ENCODE measurements around the gene IFIT1B.

Gene IFIT1B

GRCh38 chr10:89362929-89363328 is 14.9 kb upstream of the IFIT1B start:
- peaks cover 32% of the 10 kb centered on the region for H3K4me1 Mint-ChIP-seq
- H3K4me3 Mint-ChIP-seq = no peak overlapping the region
- no peaks in the 10 kb centered on the region for H3K27me3 Mint-ChIP-seq
- H3K36me3 Mint-ChIP-seq = no peaks in the 10 kb centered on the region
- no peaks in the 10 kb centered on the region for H3K9me3 Mint-ChIP-seq
- no peak overlapping the region for H3K27ac Mint-ChIP-seq

- Mint-ChIP-seq H3K27me3 (no peaks in the 10 kb centered on the region), H3K4me1 (peaks cover 38% of the 10 kb centered on the region), H3K4me3 (no peak overlapping the region), H3K27ac (no peak overlapping the region), H3K36me3 (no peaks in the 10 kb centered on the region), H3K9me3 (no peaks in the 10 kb centered on the region)
Observed at GRCh38 chr10:89363729-89364442, 14.0 kb upstream of the IFIT1B start.

DNA sequence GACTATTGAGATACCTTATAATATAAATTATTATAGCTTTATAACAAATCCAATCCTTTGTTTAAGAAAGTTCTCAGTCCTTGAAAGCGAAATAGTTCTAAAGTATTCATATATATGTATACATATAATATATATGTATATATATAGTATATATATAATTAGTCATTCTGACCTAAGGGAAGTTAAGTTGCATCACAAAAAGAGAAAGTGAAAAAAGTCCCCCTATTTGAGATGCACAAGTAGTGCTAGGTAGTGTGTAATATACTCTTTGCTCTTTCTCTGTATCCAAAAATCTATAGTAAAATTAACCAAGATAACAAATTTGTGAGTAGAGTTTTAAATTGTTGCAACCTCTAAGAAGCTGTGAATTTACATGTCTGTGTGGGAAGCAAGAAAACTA is 13.3 kb upstream of the IFIT1B start:
- H3K4me1 Mint-ChIP-seq = peaks cover 44% of the 10 kb centered on the region
- H3K4me3 Mint-ChIP-seq = no peak overlapping the region
- no peaks in the 10 kb centered on the region for H3K9me3 Mint-ChIP-seq
- H3K27me3 Mint-ChIP-seq = no peaks in the 10 kb centered on the region
- H3K36me3 Mint-ChIP-seq = no peaks in the 10 kb centered on the region
- H3K27ac Mint-ChIP-seq = no peak overlapping the region

DNA sequence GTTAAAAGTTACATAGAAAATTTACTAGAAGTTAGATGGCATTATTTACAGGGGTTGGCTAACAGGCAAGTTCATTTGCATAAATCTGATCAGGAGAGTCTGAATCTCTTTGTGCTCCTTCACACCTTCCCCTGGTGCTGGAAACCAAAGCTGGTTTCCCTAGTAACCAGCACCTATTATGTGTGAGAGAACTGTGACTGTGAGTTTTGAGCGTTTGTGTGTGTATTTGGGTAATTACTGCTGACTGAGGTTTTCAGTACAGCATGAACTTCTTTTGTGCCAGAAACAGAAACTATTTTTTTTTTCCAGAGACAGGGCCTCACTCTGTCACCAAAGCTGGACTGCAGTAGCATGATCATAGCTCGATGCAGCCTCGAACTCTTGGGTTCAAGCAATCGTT is 10.3 kb upstream of the IFIT1B start:
- no peaks in the 10 kb centered on the region for H3K36me3 Mint-ChIP-seq
- H3K4me1 Mint-ChIP-seq = peaks cover 44% of the 10 kb centered on the region
- H3K27ac Mint-ChIP-seq = no peak overlapping the region
- no peak overlapping the region for H3K4me3 Mint-ChIP-seq
- H3K9me3 Mint-ChIP-seq = no peaks in the 10 kb centered on the region
- H3K27me3 Mint-ChIP-seq = no peaks in the 10 kb centered on the region

DNA sequence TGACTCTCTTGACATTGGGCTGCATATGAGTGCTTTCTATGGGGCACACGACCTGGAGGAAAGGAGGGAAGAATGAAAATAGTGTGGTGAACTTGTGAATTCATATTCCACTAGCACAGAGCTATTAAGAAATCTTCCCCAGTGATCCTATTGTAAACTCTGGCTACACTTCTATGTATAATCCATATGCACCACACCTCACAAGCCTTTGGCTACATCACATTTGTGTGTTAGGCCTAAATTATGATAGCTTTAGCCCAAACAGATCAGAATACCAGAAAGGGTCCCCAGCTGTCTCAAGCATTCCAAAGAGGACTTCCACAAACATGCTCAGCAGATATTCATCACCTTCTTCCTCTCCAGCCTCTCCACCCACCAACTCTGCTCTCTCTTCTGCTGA is 9.7 kb upstream of the IFIT1B start:
- H3K27me3 Mint-ChIP-seq = no peaks in the 10 kb centered on the region
- H3K36me3 Mint-ChIP-seq = no peaks in the 10 kb centered on the region
- peaks cover 38% of the 10 kb centered on the region for H3K4me1 Mint-ChIP-seq
- no peak overlapping the region for H3K4me3 Mint-ChIP-seq
- no peak overlapping the region for H3K27ac Mint-ChIP-seq
- H3K9me3 Mint-ChIP-seq = no peaks in the 10 kb centered on the region

- Mint-ChIP-seq H3K4me3 (no peak overlapping the region), H3K27me3 (no peaks in the 10 kb centered on the region), H3K36me3 (no peaks in the 10 kb centered on the region), H3K9me3 (no peaks in the 10 kb centered on the region), H3K27ac (no peak overlapping the region), H3K4me1 (peaks cover 30% of the 10 kb centered on the region)
Observed at GRCh38 chr10:89369156-89370105, 8.4 kb upstream of the IFIT1B start.

- Mint-ChIP-seq H3K9me3 (no peaks in the 10 kb centered on the region), H3K27ac (no peak overlapping the region), H3K4me3 (no peak overlapping the region)
Observed at GRCh38 chr10:89371079-89371478, 6.8 kb upstream of the IFIT1B start.

DNA sequence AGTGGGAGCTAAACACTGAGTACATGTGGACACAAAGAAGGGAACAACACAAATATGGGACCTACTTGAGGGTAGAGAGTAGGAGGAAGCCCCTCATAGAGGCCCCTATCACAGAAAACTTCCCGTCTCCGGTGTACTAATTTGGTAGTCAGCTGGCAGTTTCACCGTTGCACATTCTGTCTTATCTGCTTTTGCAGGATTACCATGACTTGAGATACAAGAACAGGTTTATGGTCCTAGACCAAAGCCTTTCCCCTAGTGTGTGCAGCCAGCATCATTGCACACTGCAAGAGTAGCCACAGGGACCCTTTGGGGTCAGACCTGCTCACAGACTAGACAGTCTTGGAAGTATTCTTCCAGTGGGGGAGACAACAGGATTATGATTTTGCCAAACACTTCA is 5.9 kb upstream of the IFIT1B start:
- H3K9me3 Mint-ChIP-seq = no peaks in the 10 kb centered on the region
- H3K27ac Mint-ChIP-seq = no peak overlapping the region
- H3K4me3 Mint-ChIP-seq = no peak overlapping the region
- no peaks in the 10 kb centered on the region for H3K36me3 Mint-ChIP-seq
- H3K27me3 Mint-ChIP-seq = no peaks in the 10 kb centered on the region
- peaks cover 22% of the 10 kb centered on the region for H3K4me1 Mint-ChIP-seq

More at GRCh38 chr10:89371079-89371478, 6.8 kb upstream of the IFIT1B start:
- no peaks in the 10 kb centered on the region for H3K36me3 Mint-ChIP-seq
- no peaks in the 10 kb centered on the region for H3K27me3 Mint-ChIP-seq
- peaks cover 22% of the 10 kb centered on the region for H3K4me1 Mint-ChIP-seq

- no peak overlapping the region for H3K27ac Mint-ChIP-seq
- peaks cover 6% of the 10 kb centered on the region for H3K4me1 Mint-ChIP-seq
- H3K9me3 Mint-ChIP-seq = no peaks in the 10 kb centered on the region
- H3K4me3 Mint-ChIP-seq = no peak overlapping the region
- no peaks in the 10 kb centered on the region for H3K27me3 Mint-ChIP-seq
- no peaks in the 10 kb centered on the region for H3K36me3 Mint-ChIP-seq
Observed at GRCh38 chr10:89373916-89374711, 3.7 kb upstream of the IFIT1B start.

GRCh38 chr10:89374713-89375141 is 3.1 kb upstream of the IFIT1B start:
- Mint-ChIP-seq H3K9me3 (no peaks in the 10 kb centered on the region), H3K36me3 (no peaks in the 10 kb centered on the region), H3K4me3 (no peak overlapping the region), H3K4me1 (peaks cover under 1% of the 10 kb centered on the region), H3K27me3 (no peaks in the 10 kb centered on the region), H3K27ac (no peak overlapping the region)

DNA sequence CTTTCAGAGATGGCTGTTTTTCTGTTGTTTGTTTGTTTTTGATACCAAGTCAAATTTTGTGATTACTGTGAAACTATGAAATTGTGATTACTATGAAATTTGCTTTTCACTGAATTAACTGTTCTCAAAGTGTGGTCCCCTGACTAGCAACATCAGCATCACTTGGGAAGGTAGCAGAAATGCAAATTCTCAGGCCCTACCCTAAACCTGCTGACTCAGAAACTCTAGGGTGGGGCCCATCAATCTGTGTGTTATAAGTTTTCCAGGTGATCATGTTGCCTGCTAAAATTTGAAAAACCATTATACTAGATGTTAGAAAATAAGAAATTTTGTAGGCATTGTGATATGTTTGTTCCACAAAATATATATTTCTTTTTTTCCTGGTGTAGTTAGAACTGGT is 1.2 kb downstream of the IFIT1B start:
- H3K27me3 Mint-ChIP-seq = no peaks in the 10 kb centered on the region
- no peak overlapping the region for H3K4me3 Mint-ChIP-seq
- H3K27ac Mint-ChIP-seq = no peak overlapping the region
- no peaks in the 10 kb centered on the region for H3K36me3 Mint-ChIP-seq
- H3K4me1 Mint-ChIP-seq = no peaks in the 10 kb centered on the region
- H3K9me3 Mint-ChIP-seq = no peaks in the 10 kb centered on the region

DNA sequence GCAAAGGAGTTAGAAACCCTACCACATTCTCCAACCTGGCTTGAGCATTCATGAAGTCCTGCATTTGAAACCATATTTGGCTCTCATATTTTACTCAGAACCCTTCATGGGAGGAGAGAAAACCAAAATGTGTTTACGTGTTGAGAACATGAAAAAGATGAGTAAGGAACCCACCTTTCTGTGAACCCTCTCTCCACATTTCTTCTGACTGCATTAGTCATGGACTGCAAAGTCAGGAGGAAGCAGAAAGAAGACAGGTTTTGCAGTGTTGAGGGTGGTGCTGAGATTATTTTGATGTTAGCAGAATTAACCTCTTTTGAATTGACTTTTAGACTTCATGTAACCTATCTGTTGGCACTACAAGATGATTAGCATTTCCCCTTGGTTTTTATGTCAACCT is 4.9 kb downstream of the IFIT1B start:
- no peaks in the 10 kb centered on the region for H3K36me3 Mint-ChIP-seq
- no peak overlapping the region for H3K4me3 Mint-ChIP-seq
- no peak overlapping the region for H3K27ac Mint-ChIP-seq
- no peaks in the 10 kb centered on the region for H3K27me3 Mint-ChIP-seq
- H3K9me3 Mint-ChIP-seq = no peaks in the 10 kb centered on the region
- H3K4me1 Mint-ChIP-seq = no peaks in the 10 kb centered on the region

DNA sequence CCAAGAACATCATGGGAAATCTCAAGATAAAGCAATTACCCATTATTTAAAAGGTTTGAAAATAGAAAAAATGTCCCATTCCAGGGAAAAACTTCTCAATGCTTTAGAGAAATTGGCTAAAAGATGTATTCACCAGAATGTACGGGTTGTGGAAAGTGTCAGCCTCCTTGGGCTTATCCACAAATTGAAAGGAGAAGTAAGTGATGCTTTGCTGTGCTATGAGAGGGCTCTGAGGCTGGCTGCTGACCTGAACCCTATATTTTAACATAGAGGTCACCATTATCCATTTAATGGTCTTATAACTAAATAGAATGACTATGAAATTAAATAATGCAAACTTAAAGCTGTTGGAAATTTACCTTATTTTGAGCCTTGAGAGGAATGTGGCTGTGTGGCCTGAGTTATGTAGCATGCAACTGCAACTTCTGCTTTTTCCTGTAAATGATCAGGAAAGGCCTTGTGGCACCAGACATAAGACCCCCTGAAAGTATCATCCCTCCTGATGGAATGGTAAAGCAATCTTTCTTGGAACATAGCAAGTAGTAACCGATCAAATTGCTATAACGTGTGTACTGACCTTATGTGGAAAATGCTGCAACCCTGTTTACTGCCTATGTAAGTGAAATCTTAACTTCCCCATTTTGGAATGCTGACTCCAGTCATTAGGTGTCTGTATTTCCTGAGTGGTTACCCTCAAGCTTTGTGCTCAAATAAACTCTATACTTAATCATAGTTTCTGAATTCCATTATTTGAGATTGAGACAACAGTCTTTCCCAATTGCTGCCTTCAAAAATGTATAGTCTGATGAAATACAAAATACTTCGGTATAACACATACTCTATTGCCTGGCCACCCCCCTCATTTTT is 6.9 kb downstream of the IFIT1B start:
- H3K9me3 Mint-ChIP-seq = no peaks in the 10 kb centered on the region
- no peaks in the 10 kb centered on the region for H3K36me3 Mint-ChIP-seq
- no peaks in the 10 kb centered on the region for H3K27me3 Mint-ChIP-seq
- no peak overlapping the region for H3K27ac Mint-ChIP-seq
- H3K4me3 Mint-ChIP-seq = no peak overlapping the region
- no peaks in the 10 kb centered on the region for H3K4me1 Mint-ChIP-seq

DNA sequence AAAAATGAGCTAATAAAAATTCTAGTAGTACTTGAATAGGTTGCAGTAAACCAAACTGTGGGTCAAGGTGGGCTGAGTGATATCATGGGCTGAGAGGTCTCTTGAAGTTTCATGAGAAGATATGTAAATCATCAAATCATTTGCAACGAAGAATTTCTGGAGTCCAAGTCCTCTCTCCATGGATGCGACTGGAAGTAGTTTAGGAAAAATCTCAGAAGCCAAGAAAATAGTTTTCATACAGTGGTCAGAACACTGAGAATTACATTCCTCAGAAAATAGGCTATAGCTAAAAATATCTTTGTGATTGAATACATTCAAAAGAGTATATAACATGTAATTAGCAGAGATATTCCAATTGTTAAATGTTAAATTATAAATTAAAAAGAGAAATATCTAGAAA is 10.9 kb downstream of the IFIT1B start:
- no peak overlapping the region for H3K4me3 Mint-ChIP-seq
- no peak overlapping the region for H3K27ac Mint-ChIP-seq
- H3K4me1 Mint-ChIP-seq = peaks cover 21% of the 10 kb centered on the region
- no peaks in the 10 kb centered on the region for H3K27me3 Mint-ChIP-seq
- no peaks in the 10 kb centered on the region for H3K36me3 Mint-ChIP-seq
- no peaks in the 10 kb centered on the region for H3K9me3 Mint-ChIP-seq

DNA sequence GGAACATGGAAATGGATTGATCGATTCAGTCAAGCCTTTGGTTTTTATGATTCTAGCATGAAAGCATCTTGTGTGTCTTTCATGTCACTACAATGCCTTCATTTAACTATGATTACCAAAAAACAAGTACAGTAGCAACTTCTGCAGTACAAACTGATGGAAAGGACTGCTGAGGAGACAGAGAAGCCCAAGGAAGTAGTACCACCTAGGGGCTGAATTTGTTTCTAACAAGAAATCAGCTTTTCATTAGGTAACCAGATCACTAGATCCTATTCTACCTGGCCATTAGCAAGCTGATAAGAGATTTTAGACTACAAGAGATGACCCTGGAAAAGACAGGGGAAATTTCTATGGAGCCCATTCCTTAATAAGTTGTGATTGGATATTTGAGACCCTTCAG is 11.4 kb downstream of the IFIT1B start:
- peaks cover 25% of the 10 kb centered on the region for H3K4me1 Mint-ChIP-seq
- no peak overlapping the region for H3K4me3 Mint-ChIP-seq
- H3K27me3 Mint-ChIP-seq = no peaks in the 10 kb centered on the region
- H3K36me3 Mint-ChIP-seq = no peaks in the 10 kb centered on the region
- no peaks in the 10 kb centered on the region for H3K9me3 Mint-ChIP-seq
- H3K27ac Mint-ChIP-seq = no peak overlapping the region
